ENCODE measurements around the gene IL1RAPL1.

The IL1RAPL1 gene

DNA sequence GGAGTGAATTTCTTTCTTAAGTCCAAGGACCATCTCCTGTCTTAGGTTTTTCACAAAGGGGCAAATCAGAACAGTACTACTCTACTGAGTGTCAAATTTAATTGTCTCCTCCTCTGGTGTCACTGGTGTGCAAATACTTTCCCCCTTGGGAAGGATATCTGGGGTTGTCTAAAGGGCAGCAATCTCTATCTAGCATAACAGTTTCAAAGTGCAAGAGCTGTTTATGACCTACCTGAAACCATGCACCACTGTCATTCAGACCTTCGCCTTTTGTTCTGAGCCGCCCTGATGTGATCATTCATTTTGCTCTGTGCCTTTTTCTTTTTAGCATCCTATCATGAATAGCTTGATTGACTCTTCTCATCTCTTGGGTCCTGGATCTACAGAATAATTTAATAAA is 39.3 kb downstream of the IL1RAPL1 start:
- DNase-seq: no peak
- TF ChIP-seq, protein P1, sequence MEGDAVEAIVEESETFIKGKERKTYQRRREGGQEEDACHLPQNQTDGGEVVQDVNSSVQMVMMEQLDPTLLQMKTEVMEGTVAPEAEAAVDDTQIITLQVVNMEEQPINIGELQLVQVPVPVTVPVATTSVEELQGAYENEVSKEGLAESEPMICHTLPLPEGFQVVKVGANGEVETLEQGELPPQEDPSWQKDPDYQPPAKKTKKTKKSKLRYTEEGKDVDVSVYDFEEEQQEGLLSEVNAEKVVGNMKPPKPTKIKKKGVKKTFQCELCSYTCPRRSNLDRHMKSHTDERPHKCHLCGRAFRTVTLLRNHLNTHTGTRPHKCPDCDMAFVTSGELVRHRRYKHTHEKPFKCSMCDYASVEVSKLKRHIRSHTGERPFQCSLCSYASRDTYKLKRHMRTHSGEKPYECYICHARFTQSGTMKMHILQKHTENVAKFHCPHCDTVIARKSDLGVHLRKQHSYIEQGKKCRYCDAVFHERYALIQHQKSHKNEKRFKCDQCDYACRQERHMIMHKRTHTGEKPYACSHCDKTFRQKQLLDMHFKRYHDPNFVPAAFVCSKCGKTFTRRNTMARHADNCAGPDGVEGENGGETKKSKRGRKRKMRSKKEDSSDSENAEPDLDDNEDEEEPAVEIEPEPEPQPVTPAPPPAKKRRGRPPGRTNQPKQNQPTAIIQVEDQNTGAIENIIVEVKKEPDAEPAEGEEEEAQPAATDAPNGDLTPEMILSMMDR (IDR thresholded peaks at IDR 0.05; ENCODE audit: low read depth, low read length, missing control alignments): no peak
- Histone ChIP-seq H3K36me3 (replicated peaks) (no peaks in the 10 kb centered on the region), H3K27me3 (replicated peaks) (no peaks in the 10 kb centered on the region), H3K27ac (no peak overlapping the region), H3K4me3 (ENCODE audit: low read depth, low read length) (no peak overlapping the region)
- in situ Hi-C loops (cut with HindIII; ENCODE audit: low pct_ligation_motif_present, low sequenced_read_pairs): no loop called here

DNA sequence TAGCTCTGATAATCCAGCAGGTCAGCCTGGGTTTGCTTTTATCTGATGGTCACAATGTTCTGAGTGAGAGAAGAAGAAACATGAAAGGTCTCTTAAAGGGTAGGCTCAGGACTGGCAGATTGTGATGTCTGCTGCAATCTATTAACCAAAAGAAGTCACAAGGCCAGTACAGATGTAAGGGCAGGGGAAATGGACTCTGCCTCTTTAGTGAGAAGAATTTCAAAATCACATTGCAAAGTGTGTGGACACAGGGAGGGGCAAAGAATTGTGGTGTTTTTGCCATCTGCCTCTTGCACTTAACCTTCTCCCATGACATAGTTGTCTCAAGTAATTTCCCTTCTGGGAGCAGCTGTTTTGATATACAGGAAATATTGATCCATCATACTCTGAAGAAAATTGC is 40.9 kb downstream of the IL1RAPL1 start:
- Histone ChIP-seq H3K4me3 (ENCODE audit: low read depth, low read length) (no peak overlapping the region), H3K36me3 (replicated peaks) (no peaks in the 10 kb centered on the region), H3K27me3 (replicated peaks) (no peaks in the 10 kb centered on the region), H3K27ac (no peak overlapping the region)
- in situ Hi-C loops (cut with HindIII; ENCODE audit: low pct_ligation_motif_present, low sequenced_read_pairs): no loop called here
- TF ChIP-seq, protein P1 (IDR thresholded peaks at IDR 0.05; ENCODE audit: low read depth, low read length, missing control alignments): no peak
- DNase-seq: no peak

DNA sequence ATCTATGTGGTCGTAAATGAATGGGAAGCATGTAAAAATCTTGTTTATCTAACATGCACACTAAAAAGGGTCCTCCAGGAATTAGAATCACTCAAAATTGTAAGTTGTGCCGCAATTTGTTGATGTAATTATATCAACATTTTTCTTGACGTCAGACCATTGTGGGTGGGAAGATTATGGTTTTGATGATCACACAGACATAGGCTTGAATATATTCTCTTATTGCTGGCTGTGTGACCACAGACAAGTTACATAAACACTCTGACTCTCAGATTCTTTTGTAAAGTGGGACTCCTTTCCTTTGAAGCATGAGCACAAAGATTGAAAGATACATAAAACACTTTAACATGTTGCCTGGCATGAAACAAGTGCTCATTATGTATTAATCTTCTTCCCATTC is 51.5 kb downstream of the IL1RAPL1 start:
- no peaks in the 10 kb centered on the region for H3K36me3 ChIP-seq (replicated peaks)
- H3K27me3 ChIP-seq (replicated peaks): no peaks in the 10 kb centered on the region
- peak overlapping the region; percentile 15 for H3K27ac ChIP-seq
- TF ChIP-seq, protein P1 (IDR thresholded peaks at IDR 0.05; ENCODE audit: low read depth, low read length, missing control alignments): no peak
- peak; percentile 25 for DNase-seq
- H3K4me3 ChIP-seq (ENCODE audit: low read depth, low read length): no peak overlapping the region
- in situ Hi-C loops (cut with HindIII; ENCODE audit: low pct_ligation_motif_present, low sequenced_read_pairs): no loop called here

DNA sequence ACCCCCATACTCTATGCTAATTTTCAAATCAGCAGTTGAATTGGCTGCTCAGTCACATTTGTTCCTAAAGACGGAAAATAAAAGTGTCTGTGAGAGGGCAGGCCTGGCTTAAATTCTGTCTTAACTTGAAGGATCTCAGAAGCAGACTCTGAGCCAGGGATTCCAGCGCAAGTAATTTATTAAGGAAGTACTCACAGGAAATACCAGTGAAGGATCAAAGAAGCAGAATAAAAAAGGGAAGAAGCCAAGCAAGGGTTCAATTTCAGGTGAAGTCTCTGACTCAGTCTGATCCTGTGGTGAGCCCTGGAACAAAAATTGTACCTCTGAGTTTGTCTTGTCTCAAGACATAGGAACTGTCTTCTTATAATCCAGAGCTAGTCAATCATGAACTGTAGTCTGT is 52.2 kb downstream of the IL1RAPL1 start:
- Histone ChIP-seq H3K27me3 (replicated peaks) (no peaks in the 10 kb centered on the region), H3K4me3 (ENCODE audit: low read depth, low read length) (no peak overlapping the region), H3K27ac (peak overlapping the region; percentile 15), H3K36me3 (replicated peaks) (no peaks in the 10 kb centered on the region)
- TF ChIP-seq, protein P1 (IDR thresholded peaks at IDR 0.05; ENCODE audit: low read depth, low read length, missing control alignments): no peak
- in situ Hi-C loops (cut with HindIII; ENCODE audit: low pct_ligation_motif_present, low sequenced_read_pairs): no loop called here
- DNase-seq: peak; percentile 28

DNA sequence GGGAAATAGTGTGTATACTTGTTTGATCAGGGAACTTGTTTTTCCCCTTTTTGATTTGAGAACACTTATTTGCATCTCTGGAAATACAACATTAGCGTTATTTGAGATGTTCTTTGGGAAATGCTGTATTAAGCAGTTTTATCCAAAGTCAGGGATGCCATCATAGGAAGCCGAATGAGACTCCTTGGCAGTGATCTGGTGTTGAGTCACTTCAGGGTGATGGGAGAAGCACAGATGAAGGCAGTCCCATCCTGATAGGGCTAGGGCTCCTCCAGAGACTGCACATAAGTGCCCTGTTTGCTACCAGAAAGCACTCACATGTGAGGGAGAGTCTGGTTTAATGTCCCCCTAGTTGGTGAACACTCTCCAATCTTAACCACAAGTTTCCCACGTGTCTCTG is 62.3 kb downstream of the IL1RAPL1 start:
- Histone ChIP-seq H3K27me3 (replicated peaks) (no peaks in the 10 kb centered on the region), H3K27ac (no peak overlapping the region), H3K4me3 (ENCODE audit: low read depth, low read length) (no peak overlapping the region), H3K36me3 (replicated peaks) (no peaks in the 10 kb centered on the region)
- in situ Hi-C loops (cut with HindIII; ENCODE audit: low pct_ligation_motif_present, low sequenced_read_pairs): no loop called here
- TF ChIP-seq, protein P1 (IDR thresholded peaks at IDR 0.05; ENCODE audit: low read depth, low read length, missing control alignments): no peak
- DNase-seq: no peak

DNA sequence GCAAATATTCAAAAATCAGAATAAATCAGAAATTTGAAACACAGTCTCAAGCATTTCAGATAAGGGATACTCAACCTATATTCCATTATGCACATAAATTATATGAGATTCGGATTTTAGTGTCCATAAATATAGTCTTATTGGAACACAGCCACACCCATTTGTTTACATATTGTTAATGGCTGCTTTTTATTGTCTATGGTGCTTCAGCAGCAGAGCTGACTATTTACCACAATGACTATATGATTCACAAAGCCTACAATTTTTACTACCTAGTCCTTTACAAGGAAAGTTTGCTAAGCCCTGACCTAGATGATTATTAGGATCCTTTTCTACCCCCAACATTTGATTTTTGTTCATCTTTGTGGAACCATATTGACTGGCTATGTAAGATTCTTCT is 63.9 kb downstream of the IL1RAPL1 start:
- Histone ChIP-seq H3K27me3 (replicated peaks) (no peaks in the 10 kb centered on the region), H3K36me3 (replicated peaks) (no peaks in the 10 kb centered on the region), H3K4me3 (ENCODE audit: low read depth, low read length) (no peak overlapping the region), H3K27ac (no peak overlapping the region)
- in situ Hi-C loops (cut with HindIII; ENCODE audit: low pct_ligation_motif_present, low sequenced_read_pairs): no loop called here
- TF ChIP-seq, protein P1 (IDR thresholded peaks at IDR 0.05; ENCODE audit: low read depth, low read length, missing control alignments): no peak
- no peak for DNase-seq

All from brain microvascular endothelial cell (primary cell).